GM21390 (cell line): ENCODE data around the gene PTK6.
"Not testable (repeated sequence)": the region's sequence is repeated elsewhere in the genome, so short reads cannot be mapped to it uniquely, and the experiment has no call there.

Source experiments
- ATAC-seq: cut with Tn5 transposase; IDR thresholded peaks from one replicate; pipeline ENCODE4 v1.9.1; 2021; ENCODE audit not compliant: unreplicated experiment

PTK6 gene

GRCh38 chr20:63559485-63560332, 22.5 kb upstream of the PTK6 start:
- ATAC-seq, result not testable (repeated sequence)

- no peak for ATAC-seq
These were observed 21.8 kb upstream of the PTK6 start for GRCh38 chr20:63558804-63559484.

- no peak for ATAC-seq
These were observed 20.3 kb upstream of the PTK6 start for GRCh38 chr20:63557481-63557891.

GRCh38 chr20:63556873-63557478, 19.8 kb upstream of the PTK6 start:
- no peak for ATAC-seq

- no peak for ATAC-seq
These were observed 18.6 kb upstream of the PTK6 start for GRCh38 chr20:63555661-63556381.

GRCh38 chr20:63554361-63555278, 17.4 kb upstream of the PTK6 start:
- ATAC-seq, result no peak

- no peak for ATAC-seq
These were observed 16.7 kb upstream of the PTK6 start, which contains the start of gene FNDC11 for GRCh38 chr20:63553933-63554290. Gene FNDC11 (plus strand): TSS chr20:63554159. CDS start chr20:63555664, 1,505 bp downstream.

- no peak for ATAC-seq
These were observed 16.2 kb upstream of the PTK6 start for GRCh38 chr20:63553251-63553932.

- no peak for ATAC-seq
These were observed 15.5 kb upstream of the PTK6 start for GRCh38 chr20:63552481-63553249.

GRCh38 chr20:63551068-63551467, 13.9 kb upstream of the PTK6 start:
- no peak for ATAC-seq

GRCh38 chr20:63549679-63550282, 12.6 kb upstream of the PTK6 start:
- no peak for ATAC-seq

- ATAC-seq, result no peak
These were observed 11.8 kb upstream of the PTK6 start for GRCh38 chr20:63549019-63549418.

GRCh38 chr20:63548542-63548941, 11.4 kb upstream of the PTK6 start:
- ATAC-seq, result no peak

GRCh38 chr20:63547725-63548480, 10.7 kb upstream of the PTK6 start, which contains the start of gene SRMS:
Gene SRMS (minus strand): TSS chr20:63547749. CDS start chr20:63547463, 286 bp downstream.
- ATAC-seq, result no peak

- ATAC-seq, result no peak
These were observed 10.0 kb upstream of the PTK6 start for GRCh38 chr20:63546956-63547724.

GRCh38 chr20:63546256-63546955, 9.2 kb upstream of the PTK6 start:
- no peak for ATAC-seq
